Dermis blood vessel endothelial cell (primary cell): Measurements from ENCODE around the gene NEK11. TPM values are rescaled to one million over a fixed set of nuclear protein-coding genes. Genes with fewer than 3 reads are reported as not detected.

Source experiments
- DNase-seq: peaks from one replicate; pipeline ENCODE4 v3.0.0; 2010
- total RNA-seq: library from RNA; depleted of rRNA; stranded (reverse); fragments of >200 nt; gene quantifications from 2 replicates; pipeline ENCODE4 v1.2.3, GENCODE V29; 2014

Gene NEK11
- total RNA-seq, 1 donor from 2014 or later, result 4.1 TPM

- peak; percentile 31 for DNase-seq
These were observed 205.2 kb downstream of the NEK11 start for GRCh38 chr3:131231710-131232389.

- DNase-seq, result no peak
These were observed 206.1 kb downstream of the NEK11 start for GRCh38 chr3:131232711-131233267.

- DNase-seq, result no peak
These were observed 207.4 kb downstream of the NEK11 start for GRCh38 chr3:131233900-131234668.

- DNase-seq, result no peak
These were observed 209.7 kb downstream of the NEK11 start for GRCh38 chr3:131236421-131236820.

GRCh38 chr3:131238496-131238895, 211.8 kb downstream of the NEK11 start:
- DNase-seq, result no peak

GRCh38 chr3:131239267-131239666, 212.6 kb downstream of the NEK11 start:
- DNase-seq, result no peak

- no peak for DNase-seq
These were observed 215.5 kb downstream of the NEK11 start for GRCh38 chr3:131242201-131242600.

GRCh38 chr3:131250466-131250865, 223.8 kb downstream of the NEK11 start:
- DNase-seq, result no peak

GRCh38 chr3:131260525-131260924, 233.8 kb downstream of the NEK11 start:
- DNase-seq, result no peak

DNA sequence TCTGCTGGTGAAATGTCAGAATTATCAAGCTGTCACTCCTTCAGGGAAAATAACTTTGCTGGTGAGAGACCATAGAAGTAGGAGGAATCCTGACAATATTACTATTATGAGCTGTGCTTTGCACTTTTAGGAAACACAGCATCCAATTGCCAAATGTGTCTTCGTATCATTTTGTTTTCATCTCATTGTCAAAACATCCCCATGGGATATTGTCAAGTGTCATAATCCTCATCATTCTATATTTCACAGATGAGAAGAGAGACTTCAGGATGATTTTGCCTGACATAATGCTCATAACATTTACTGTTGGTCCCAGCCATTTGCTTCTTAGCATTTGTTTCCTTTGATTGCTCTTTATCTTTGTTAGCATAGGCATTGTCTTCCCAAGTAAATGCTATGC, 234.4 kb downstream of the NEK11 start:
- no peak for DNase-seq

GRCh38 chr3:131275556-131275955, 248.9 kb downstream of the NEK11 start:
- DNase-seq, result no peak

GRCh38 chr3:131277836-131278497, 251.3 kb downstream of the NEK11 start:
- peak; percentile 3 for DNase-seq

- no peak for DNase-seq
These were observed 252.9 kb downstream of the NEK11 start for GRCh38 chr3:131279577-131279976.

- no peak for DNase-seq
These were observed 255.7 kb downstream of the NEK11 start for GRCh38 chr3:131282379-131282778.

- no peak for DNase-seq
These were observed 256.3 kb downstream of the NEK11 start for GRCh38 chr3:131282967-131283366.

DNA sequence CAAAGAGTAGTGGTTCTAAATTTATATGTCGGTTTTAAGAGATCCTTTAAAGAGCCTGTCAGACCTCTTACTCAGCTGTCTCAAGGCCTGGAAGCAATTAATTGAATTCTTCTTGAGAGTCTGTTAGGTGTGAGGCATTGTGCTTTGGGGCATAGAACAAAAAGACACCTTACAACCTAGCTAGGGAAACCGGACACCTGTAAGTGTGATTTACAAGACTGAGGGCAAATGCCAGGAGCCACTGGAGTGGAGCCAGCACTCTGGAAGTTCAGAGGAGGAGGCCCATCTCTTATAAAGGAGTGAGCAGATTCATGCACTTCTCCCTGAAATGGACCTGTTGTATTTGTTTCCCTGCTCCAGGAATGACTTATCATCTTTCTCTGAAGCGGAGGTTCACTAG, 257.2 kb downstream of the NEK11 start:
- DNase-seq, result no peak

GRCh38 chr3:131284302-131284701, 257.6 kb downstream of the NEK11 start:
- no peak for DNase-seq

GRCh38 chr3:131285456-131285855, 258.8 kb downstream of the NEK11 start:
- no peak for DNase-seq

DNA sequence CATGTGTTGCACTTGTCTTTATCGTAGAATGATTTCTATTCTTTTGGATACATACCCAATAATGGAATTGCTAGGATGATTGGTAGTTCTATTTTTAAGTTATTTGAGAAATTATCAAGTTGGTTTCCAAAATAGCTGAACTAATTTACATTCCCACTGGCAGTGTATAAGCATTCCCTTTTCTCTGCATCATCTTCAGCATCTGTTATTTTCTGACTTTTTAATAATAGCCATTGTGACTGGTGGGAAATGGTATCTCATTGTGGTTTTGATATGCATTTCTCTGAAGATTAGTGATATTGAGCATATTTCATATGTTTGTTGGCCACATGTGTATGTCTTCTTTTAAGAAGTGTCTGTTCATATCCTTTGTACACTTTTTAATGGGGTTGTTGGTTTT, 273.2 kb downstream of the NEK11 start:
- no peak for DNase-seq

DNA sequence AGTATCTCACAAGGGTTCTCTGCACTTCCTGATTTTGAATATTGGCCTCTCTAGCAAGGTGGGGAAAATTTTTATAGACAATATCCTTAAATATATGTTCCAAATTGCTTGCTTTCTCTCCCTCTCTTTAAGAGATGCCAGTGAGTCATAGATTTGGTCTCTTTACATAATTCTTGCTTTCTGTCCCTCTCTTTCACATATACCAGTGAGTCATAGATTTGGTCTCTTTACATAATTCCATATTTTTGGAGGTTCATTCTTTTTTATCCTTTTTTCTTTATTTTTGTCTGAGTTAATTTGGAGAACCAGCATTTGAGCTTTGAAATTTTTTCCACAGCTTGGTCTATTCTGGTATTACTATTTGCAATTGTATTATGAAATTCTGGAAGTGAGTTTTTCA, 277.2 kb downstream of the NEK11 start:
- DNase-seq, result no peak

GRCh38 chr3:131304890-131305289, 278.2 kb downstream of the NEK11 start:
- no peak for DNase-seq

GRCh38 chr3:131306242-131306641, 279.6 kb downstream of the NEK11 start:
- DNase-seq, result no peak

- DNase-seq, result no peak
These were observed 287.6 kb downstream of the NEK11 start for GRCh38 chr3:131314318-131314717.
